Neutrophil (primary cell): ENCODE results near the gene C1orf210.

Experiments used
- H3K27ac ChIP-seq: fragments of 200-600 bp; sonication (generic); 2 replicates; pipeline ENCODE4 v1.5.1; 2016; ENCODE audit warnings: mild to moderate bottlenecking, moderate library complexity
- H3K27me3 ChIP-seq: fragments of 200-600 bp; sonication (generic); 2 replicates; pipeline ENCODE4 v1.6.0; 2016; ENCODE audit warnings: mild to moderate bottlenecking
- H3K36me3 ChIP-seq: fragments of 200-600 bp; sonication (generic); 2 replicates; pipeline ENCODE4 v1.5.1; 2017
- H3K4me1 ChIP-seq, 2 experiments: fragments of 200-600 bp in 1 of 2; sonication (generic) in 1 of 2; 1 replicate in 1 of 2; 2 replicates in 1 of 2; pipeline versions ENCODE4 v1.5.1 to v1.6.1; 2013 to 2016; ENCODE audit warnings: low read depth in 1 of 2, low read length in 1 of 2, mild to moderate bottlenecking in 1 of 2, moderate library complexity in 1 of 2; ENCODE audit not compliant: control insufficient read depth in 1 of 2, insufficient read depth in 1 of 2
- H3K4me3 ChIP-seq, 2 experiments: fragments of 200-600 bp in 1 of 2; sonication (generic) in 1 of 2; 1 replicate in 1 of 2; 2 replicates in 1 of 2; pipeline ENCODE4 v1.5.1; 2013 to 2016; ENCODE audit warnings: low read depth in 1 of 2, low read length in 1 of 2, mild to moderate bottlenecking in 1 of 2, moderate library complexity in 1 of 2
- H3K9me3 ChIP-seq: fragments of 200-600 bp; sonication (generic); 2 replicates; pipeline ENCODE4 v1.5.1; 2016
- TF ChIP-seq, protein P1 (sequence below): fragments of 200-600 bp; sonication (generic); IDR thresholded peaks from 2 replicates; pipeline ENCODE4 v1.5.1; 2016; ENCODE audit warnings: antibody characterized with exemption

Gene C1orf210

DNA sequence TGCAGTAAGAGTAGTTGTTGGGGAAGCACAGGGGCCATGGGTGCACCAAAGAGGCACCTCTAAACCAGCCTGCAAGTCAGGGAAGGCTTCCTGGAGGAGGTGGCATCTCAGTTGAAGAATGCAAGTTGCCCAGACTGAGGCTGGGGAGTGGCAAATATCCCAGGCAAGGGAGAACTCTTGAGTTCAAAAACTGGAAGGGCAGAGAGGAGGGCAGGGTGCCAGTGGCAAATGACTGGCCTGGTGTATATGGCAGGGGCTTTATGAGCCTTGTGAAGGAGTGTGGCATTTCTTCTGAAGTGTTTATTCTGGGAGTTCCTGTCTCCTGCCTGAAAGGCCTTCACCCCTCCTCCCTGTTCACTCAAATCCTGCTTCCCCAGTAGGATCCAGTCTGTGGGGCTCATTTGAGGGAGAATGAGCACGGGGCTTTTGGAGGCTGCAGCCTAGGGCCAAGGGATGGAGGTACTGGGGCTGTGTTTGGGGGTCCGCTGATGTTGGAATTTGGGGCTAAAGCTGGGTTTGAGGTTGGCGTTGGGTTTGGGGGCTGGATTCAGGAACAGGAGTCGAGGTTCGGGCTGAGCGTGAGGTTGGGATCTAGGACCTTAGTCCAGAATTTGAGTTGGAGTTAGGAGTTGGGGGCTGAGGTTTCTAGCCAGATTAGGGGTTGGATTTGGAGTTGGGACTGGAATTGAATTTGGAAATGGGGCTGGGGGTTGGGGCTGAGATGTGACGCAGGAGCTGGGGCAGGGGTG lies 15.6 kb downstream of the C1orf210 start, which contains the start of gene TMEM125:
TSS of gene TMEM125 (plus strand) at position 357 of the 749 bp plus-strand sequence. CDS start 2,740 bp downstream, outside the sequence.
- no peaks in the 10 kb centered on the region for H3K27me3 ChIP-seq
- H3K4me1 ChIP-seq = peaks cover 11 to 17% of the 10 kb centered on the region in 2 experiments
- TF ChIP-seq, protein P1, sequence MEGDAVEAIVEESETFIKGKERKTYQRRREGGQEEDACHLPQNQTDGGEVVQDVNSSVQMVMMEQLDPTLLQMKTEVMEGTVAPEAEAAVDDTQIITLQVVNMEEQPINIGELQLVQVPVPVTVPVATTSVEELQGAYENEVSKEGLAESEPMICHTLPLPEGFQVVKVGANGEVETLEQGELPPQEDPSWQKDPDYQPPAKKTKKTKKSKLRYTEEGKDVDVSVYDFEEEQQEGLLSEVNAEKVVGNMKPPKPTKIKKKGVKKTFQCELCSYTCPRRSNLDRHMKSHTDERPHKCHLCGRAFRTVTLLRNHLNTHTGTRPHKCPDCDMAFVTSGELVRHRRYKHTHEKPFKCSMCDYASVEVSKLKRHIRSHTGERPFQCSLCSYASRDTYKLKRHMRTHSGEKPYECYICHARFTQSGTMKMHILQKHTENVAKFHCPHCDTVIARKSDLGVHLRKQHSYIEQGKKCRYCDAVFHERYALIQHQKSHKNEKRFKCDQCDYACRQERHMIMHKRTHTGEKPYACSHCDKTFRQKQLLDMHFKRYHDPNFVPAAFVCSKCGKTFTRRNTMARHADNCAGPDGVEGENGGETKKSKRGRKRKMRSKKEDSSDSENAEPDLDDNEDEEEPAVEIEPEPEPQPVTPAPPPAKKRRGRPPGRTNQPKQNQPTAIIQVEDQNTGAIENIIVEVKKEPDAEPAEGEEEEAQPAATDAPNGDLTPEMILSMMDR = no peak
- no peaks in the 10 kb centered on the region for H3K36me3 ChIP-seq
- H3K27ac ChIP-seq = no peak within 1 kb of the TSS
- H3K4me3 ChIP-seq = peak within 1 kb of the TSS; percentile 8 to 43
- H3K9me3 ChIP-seq = no peaks in the 10 kb centered on the region

DNA sequence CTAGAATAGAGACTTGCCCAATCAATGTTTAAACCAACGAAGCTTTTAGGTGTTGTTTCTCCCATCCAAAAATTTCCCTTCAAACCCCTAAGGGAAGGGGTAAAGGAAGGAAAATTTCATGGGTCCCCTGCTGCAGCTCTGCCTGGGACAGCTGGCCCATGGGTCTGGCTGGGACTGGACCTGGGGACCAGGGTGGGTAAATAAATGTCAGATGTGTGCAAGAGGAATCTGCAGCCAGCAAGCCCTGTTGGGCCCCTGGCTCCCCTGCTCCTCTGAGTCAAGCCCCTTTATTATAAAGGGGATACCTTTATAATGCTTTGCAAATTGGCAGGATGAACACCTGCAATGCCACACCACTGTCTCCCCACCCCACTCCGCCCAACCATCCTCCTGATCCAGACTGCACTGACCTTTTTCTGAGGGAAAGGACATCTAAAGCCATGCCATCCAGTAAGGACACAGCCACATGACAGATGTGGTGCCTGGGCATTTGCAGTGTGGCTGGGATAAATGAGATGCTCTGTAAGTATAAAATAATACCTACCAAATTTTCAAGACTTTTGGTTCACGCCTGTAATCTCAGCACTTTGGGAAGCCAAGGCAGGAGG lies 17.5 kb downstream of the C1orf210 start:
- H3K27me3 ChIP-seq = no peaks in the 10 kb centered on the region
- TF ChIP-seq, protein P1 = no peak
- H3K4me3 ChIP-seq = no peak overlapping the region
- H3K9me3 ChIP-seq = no peaks in the 10 kb centered on the region
- H3K27ac ChIP-seq = no peak overlapping the region
- H3K4me1 ChIP-seq = peaks cover 3 to 9% of the 10 kb centered on the region in 2 experiments
- no peaks in the 10 kb centered on the region for H3K36me3 ChIP-seq

DNA sequence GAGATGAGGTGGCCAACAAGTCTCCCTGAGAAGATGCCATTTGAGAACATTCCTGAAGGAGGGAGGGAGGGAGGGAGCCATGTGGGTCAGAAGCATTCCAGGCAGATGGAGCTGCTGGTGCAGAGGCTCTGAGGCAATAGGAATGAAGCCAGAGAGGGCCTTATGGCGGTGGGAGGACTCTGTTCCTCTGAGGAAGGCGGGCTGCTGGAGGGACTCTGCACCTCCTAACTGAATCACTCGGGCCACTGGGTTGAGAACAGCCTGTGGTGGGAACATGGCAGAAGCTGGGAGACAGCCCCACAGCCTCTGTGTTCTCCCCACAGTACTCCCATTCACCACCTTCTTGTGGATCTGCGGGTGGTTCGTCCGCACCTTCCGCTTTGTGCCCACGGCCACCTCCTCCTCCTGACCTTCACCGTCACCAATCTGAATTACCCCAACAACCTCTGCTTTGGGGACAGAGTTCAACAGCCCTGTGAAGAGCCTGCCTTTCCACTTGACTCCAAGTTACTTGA lies 18.0 kb downstream of the C1orf210 start:
- no peaks in the 10 kb centered on the region for H3K27me3 ChIP-seq
- no peak overlapping the region for H3K4me3 ChIP-seq
- H3K9me3 ChIP-seq = no peaks in the 10 kb centered on the region
- TF ChIP-seq, protein P1 = no peak
- H3K27ac ChIP-seq = no peak overlapping the region
- H3K4me1 ChIP-seq = peaks cover 3 to 9% of the 10 kb centered on the region in 2 experiments
- H3K36me3 ChIP-seq = no peaks in the 10 kb centered on the region

DNA sequence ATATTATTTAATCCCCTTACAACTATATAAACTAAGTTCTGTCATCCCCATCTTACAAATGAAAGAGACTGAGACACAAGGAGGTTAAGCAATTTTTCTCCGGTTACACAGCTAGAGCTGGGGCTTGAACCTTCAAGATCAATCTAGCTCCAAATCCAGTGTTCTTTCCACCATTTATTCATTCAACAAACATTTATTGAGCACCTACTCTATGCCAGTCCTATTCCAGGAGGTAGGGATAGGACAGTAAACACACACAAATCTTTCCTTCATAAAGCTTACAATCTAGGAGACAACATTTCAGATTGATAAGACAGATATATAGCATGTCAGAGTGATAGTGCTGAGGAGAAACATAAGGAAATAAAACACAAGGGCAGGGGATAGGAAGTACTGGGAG lies 18.5 kb downstream of the C1orf210 start:
- Histone ChIP-seq H3K4me1 (peaks cover 3 to 9% of the 10 kb centered on the region in 2 experiments), H3K36me3 (no peaks in the 10 kb centered on the region), H3K4me3 (no peak overlapping the region), H3K27ac (no peak overlapping the region), H3K9me3 (no peaks in the 10 kb centered on the region), H3K27me3 (no peaks in the 10 kb centered on the region)
- TF ChIP-seq, protein P1 = no peak

DNA sequence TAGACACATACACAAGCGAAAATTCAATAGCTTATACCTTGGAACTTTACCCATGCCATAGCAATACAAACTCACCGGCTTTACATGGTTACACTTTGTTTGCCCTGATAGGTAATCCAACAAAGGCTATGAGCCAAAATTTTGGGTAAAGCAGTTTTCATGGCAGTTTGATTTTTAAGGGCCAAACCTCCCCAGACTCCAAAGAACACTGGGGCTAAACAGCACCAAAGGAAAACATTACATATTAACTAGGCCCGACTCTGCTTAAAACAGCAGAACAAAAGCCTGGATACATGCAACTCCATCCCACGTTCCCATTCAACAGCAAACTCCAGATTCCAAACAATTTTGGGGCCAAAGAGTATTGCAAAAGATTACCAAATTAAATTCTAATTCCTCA lies 19.9 kb downstream of the C1orf210 start:
- no peak overlapping the region for H3K27ac ChIP-seq
- no peaks in the 10 kb centered on the region for H3K36me3 ChIP-seq
- H3K4me3 ChIP-seq = no peak overlapping the region
- H3K27me3 ChIP-seq = no peaks in the 10 kb centered on the region
- TF ChIP-seq, protein P1 = no peak
- H3K9me3 ChIP-seq = no peaks in the 10 kb centered on the region
- H3K4me1 ChIP-seq = peaks cover 2% of the 10 kb centered on the region in 2 experiments
